AG09319 (cell line): ENCODE results near the gene SPATS2L.

Experiments
- DNase-seq: peaks from one replicate; pipeline ENCODE4 v3.0.0-alpha.2; 2010; ENCODE audit warnings: low read depth; ENCODE audit errors: extremely low read depth
- TF ChIP-seq, protein P1 (sequence below): IDR thresholded peaks from 2 replicates; pipeline ENCODE4 v1.5.1; 2011; ENCODE audit warnings: low read depth, mild to moderate bottlenecking, inconsistent platforms, low read length, moderate library complexity

Gene SPATS2L

DNA sequence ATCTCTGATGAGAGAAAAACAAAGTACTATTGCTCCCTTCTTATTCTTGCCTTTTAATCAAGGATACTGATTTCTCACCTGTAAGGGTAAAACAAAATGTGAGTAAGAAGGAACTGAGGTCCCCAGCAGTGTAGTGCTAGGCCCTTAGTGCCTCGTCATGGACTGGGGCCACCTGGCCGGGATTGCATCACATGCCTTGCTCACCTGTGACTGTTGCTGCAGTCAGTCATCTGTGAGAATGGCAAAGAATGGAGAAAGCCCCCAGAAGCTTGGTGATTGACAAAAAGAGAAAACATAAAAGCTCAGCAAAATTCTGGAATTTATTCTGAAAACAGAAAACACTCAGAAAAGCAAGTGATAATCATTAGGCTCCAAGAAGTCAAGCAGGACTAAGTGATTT, 63.4 kb downstream of the SPATS2L start:
- TF ChIP-seq, protein P1, sequence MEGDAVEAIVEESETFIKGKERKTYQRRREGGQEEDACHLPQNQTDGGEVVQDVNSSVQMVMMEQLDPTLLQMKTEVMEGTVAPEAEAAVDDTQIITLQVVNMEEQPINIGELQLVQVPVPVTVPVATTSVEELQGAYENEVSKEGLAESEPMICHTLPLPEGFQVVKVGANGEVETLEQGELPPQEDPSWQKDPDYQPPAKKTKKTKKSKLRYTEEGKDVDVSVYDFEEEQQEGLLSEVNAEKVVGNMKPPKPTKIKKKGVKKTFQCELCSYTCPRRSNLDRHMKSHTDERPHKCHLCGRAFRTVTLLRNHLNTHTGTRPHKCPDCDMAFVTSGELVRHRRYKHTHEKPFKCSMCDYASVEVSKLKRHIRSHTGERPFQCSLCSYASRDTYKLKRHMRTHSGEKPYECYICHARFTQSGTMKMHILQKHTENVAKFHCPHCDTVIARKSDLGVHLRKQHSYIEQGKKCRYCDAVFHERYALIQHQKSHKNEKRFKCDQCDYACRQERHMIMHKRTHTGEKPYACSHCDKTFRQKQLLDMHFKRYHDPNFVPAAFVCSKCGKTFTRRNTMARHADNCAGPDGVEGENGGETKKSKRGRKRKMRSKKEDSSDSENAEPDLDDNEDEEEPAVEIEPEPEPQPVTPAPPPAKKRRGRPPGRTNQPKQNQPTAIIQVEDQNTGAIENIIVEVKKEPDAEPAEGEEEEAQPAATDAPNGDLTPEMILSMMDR: no peak
- no peak for DNase-seq

DNA sequence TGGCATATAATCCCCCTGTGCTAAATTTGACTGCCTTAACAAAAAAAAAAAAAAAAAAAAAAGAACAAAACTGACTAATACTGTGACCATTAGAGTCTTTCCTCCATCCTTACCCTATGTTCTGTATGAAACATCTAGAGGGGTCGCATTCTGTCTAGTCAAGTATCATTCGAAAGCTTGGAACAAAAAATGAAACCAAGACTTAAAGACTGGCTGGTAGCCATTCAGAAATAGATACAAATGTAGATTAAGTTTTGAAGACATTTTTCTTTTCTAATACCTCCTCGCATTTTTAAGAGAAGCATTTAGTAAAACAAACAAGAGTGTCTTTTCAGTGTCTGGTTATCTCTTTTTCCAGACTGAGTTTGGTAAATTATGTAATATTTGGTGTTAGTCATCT, 66.7 kb downstream of the SPATS2L start:
- TF ChIP-seq, protein P1: no peak
- no peak for DNase-seq

DNA sequence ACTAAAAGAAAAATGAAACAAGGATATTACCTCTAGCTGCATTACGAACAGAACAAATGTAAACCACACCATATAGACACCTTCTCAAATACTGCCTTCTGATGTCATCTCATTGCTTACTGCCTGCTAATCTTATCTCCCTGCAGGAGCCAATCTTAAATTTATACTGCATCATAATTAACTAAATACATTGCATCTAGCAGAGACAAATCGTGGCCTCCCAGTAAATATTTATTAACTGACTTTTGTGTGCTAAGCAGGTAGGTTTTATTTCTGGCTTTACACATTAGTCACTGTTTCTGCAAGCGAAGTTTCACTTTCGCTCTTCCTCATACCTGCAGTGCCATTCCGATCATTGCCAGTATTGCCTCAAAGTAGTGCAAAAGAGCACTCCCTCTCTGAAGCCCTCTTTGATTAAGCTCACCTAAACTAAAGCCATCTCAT, 67.5 kb downstream of the SPATS2L start:
- TF ChIP-seq, protein P1: no peak
- no peak for DNase-seq

DNA sequence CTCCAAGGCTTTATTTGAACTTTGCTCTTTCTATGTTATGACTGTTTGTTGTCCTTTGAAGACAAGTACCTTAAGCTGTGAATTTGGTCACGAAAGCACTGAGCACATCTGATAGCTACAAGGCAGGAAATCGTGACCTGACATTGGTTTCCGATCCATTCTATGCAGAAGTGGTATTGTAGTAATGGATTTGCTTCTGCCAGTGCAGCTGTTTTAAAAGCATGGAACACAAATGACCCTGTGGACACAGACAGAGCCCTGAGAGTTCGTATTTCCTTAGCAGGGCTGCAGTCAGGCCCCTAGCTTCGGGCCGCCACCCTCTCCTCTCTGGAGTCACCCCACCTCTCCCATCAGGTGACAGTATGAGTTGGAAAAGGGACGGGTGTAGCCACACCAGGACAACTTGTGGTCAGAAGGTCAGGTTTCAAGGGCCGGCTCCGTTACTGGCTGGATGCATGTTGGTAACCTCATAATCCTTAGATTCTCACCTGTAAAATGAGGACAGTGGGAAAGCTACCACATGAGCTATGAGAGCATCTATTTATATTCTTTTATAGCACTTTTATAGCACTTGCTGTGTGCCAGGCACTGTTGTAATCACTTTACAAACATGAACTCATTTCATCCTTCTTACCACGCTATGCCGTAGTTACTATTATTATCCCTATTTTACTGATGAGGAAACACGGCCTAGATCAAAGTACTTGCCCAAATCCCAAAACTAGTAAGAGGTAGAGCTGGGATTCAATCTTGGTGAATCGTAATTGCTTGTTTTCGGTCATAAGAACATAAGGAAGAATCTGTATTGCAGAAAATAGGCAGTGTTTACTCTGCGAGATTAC, 70.2 kb downstream of the SPATS2L start:
- no peak for DNase-seq
- TF ChIP-seq, protein P1: no peak

DNA sequence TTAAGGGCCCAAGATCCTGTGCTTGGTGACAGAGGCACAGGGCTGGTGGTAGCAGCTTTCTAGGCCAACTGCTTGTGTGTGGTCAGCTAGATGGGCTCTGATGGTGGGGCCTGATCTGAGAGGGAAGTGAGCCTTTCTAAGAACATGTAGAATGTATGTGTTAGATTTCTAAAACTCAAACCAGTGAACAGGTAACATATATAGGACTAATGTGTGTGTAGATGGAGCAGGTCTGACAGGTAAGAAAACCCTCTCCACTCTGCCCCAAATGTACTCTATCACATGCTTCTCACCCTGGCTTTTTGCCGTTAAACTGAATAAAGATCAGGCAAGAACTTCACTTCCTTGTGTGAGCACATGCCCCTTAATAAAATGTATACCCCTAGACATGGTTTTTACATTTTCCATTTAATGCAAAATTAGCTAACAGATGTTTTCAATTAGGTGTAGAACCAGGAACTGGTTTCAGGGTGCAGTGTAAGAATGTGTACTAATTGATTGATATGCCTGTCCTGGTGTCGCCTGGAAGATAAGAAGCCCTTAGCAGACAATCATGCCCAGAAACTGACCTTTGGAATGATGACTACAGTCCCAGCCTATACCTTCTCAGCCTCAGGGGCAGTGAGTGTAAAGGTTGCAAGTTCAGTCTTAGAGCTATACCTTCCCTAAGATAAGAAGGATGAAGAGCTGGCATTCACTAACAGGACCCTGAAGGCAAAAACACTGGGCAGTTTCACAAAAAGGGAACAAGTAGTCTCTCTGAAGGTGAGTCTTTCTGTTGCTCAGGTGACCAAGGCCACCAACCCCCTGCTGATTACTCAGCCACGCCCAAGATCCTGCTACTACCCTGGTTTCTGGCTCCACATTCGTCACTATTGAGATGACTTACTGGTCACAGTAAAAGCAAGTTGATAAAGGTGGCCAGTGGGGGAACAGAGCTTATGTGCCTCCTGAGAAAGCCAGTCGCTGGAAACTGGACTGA, 71.2 kb downstream of the SPATS2L start:
- DNase-seq: no peak
- TF ChIP-seq, protein P1: no peak

DNA sequence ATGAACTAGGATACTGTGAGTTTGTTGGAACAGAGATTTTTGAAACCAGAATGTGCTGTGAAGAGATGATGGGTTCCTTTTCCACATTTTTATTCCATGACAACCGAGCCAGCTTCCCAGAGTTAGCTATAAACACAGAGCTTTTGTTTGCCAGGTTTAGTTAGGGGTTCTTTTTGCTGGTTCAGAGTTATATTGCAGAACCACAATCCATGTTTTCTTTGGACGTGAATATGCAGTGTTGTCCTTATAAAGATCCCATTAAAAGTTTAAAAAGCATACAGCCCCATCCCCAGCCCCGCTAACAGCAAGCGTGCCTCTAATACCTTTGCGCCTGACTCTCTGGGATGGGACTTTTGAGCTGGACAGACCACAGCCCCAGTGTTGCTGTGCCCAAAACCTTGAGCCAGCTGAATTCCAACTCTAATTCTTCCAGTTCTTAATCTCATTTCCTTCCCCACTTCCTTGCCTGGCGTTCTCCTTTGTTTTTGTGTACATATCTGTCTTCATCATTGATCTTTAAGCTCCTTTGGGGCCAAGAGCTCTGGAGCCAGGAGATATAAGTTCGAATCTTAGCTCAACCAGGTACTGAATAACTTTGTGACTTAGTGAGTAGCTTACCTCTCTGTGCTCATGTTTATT, 72.3 kb downstream of the SPATS2L start:
- no peak for DNase-seq
- TF ChIP-seq, protein P1: no peak
